HG03159 (cell line): ENCODE results near the gene COMMD6.

Experiments
- ATAC-seq: cut with Tn5 transposase; IDR thresholded peaks from one replicate; pipeline ENCODE4 v1.9.1; 2021; ENCODE audit warnings: mild to moderate bottlenecking, moderate library complexity; ENCODE audit not compliant: unreplicated experiment

COMMD6 gene

DNA sequence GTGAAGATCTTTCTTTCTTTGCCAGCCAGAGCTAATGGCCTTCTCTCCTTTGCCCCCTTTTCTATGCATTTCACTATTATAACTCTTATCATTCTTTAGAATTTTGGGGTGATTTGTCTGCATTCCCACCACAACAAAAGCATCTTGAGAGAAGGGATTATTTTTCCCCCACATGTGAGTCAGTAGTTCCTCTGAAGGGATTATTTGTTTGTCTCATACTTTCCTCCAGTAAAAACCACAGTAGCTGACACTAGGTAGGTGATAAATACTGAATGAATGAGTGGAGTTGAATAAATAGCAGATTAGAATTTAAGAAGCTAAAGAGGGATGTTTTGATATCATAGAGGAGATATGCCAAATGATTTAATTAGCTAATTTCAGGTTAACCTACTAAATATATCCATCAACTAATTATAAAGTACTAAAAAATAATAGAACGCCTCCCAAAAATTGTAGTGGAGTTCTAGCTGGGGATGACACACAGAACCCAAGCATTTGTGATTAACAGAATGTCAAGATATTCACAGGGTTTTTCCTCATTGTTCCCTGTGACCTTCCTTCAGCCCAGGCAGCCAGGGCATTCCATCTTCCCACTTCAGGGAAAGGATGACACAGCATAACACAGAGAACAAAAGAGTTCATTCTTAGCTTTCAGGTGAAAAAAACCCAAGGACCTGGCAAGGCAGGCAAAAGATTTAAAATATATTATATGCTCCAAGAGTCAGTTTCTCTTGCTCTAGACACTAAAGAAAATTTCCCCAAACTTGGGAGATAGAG is 52.2 kb downstream of the COMMD6 start:
- no peak for ATAC-seq

DNA sequence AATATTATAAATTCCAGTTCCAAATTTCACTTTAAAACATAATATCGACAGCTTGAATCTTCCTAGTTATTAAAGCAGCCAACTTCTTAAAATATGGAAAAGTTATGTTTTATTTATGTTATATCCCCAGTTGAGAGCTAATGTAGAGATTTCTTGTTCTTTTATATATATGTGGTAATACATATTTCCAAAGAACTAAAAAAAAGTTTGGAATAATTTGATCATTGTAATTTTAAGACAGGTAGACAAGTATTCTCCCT is 54.9 kb downstream of the COMMD6 start:
- no peak for ATAC-seq

DNA sequence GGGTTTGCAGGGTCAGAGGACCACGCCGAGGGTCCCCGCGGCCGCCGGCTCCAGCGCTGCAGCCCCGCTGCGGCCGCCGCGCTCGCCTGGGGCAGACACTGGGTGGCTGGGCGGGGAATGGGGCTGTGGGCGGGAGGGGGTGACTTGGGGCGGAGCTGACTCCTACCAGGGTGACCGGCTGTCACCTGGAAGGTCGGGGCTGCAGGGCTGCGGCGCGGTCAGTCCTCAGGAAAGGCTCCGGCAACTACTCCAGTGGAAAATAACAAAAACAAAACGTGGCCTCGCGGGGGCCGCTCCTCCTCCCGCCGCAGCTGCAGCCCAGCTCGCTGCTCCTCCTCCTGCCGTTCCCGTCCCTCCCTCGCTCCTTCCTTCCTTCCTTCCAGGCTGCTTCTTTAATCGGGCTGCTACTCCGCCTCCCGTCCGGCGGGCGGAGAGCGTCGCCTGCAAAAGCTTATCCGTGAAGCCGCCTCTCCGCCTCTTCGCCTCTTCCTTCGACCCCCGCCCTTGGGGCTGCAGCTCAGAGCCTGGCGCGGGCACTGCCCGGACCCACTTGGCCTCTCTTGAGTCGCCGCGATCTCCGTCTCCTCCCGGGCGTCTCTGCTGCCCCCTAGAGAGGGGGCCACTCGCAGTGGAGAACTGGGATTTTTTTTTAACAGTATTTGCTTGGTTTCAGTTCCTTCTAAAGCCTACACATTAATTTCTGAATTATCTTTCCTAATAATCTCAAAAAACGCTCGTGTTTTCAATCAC is 55.4 kb downstream of the COMMD6 start, which contains the start of gene TBC1D4:
TBC1D4 (minus strand) TSS at position 100 of the 750 bp plus-strand sequence. CDS start 402 bp downstream, outside the sequence.
- peak; percentile 73 for ATAC-seq

DNA sequence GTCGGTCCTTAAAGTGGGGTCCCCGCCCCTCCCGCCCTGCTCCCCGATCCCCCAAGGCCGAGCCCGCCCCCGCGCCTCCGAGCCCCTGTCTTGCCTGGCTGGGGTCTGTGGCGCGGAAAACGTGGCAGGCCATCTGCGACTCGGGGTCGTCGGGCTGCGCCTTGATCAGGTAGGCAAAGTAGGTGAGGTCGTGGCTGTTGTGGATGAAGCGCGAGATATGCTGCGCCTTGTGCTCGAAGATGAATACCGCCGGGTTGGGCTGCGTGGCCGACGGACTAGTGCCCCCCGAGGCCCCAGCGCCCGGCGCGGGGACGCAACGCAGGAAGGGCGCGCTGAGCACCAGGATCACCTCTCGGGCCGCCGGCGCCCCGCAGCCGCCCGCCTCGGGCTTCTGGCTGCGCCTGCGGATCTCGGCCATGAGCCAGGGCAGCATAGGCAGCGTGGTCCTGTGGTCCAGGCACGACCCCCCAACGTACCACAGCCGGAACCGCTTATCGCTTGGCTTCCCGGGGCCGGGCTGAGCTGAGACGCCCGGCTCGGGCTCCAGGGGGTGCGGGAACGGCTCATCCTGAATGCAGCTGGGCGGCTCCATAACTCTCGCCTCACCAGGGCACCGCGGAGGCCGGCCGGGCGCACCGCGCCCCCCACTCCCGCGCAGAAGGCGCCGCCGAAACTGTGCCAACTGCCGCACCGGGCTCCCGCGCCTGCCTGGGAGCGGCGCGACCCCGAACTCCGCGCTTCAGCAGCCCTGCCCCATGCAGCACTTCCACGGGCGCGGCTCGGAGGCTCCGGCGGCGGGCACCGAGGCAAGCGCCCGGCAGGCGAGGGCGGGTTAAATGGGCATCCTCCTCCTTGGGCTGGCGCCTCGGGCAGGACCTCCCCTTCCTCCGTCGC is 56.2 kb downstream of the COMMD6 start:
- ATAC-seq = peak; percentile 24

DNA sequence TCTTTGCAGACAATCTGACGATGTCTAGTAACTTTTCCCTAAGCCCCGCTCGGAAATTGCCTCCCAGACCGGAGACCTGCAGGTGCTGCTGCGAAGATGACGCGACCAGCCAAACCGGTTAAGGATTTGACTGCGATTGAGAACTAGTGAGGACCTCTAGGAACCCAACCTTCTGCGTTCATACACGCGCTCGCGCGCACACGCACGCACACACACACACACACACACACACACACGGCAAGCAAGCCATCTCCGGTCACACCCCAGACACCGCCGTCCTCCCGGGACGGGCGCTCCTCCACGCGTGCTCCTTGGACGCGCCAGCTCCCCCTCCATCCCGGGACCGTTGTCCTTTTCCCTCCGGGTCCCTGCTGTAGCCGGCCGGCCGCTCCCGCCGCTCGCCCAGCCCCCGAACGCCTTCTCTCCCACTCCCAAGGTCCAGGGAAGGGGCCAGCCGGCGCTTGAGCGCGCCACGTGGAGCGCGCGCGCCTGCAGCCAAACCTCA is 56.9 kb downstream of the COMMD6 start:
- peak; percentile 12 for ATAC-seq

DNA sequence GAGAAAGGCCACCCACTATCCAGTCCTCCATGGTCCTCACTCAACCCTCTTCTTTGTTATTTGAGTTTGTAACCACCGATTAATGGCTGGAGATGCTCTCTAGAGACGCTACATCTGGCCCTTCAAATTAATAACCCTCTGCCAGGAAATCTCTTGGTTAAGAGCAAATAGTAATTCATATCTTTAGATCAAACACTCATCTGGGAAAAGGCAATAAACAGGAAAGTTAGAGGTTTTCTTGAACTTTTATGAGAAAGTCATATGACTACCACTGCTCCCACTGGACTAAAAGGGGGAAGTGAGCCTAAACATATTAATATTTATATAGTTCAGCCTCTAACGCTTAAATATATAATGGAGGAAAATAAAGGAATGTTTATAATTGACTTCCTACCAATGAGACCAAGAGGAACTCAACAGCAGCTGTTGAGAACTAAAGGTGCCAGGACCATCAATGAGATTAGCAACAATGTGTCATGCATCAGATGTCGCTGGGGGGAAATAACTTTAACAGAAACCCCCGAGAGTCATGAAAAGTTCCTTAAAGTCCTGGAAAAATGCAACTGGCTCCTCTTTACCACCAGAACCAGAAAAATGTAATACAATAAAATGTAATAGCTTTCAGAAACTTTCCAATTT is 58.4 kb downstream of the COMMD6 start:
- ATAC-seq = no peak

DNA sequence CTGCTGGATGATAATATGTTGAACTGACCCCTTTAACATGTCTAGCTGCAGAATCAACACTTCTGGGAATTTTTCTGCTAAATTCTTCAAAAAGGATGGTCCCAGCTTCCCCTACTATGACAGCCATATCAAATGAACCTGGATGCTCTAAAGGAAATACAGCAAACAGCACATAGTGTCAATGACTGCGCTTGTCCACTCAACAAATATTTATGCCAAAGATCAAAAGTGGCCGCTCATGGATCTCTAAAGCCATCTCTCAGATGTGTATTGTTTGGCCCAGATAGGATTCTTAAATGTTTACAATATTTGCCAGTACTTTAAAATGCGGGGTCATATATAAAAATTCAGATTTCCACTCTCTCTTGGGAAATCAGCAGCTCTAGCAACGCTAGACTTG is 59.0 kb downstream of the COMMD6 start:
- ATAC-seq = no peak
